Astrocyte of the spinal cord (primary cell): ENCODE data around the gene RAPGEF2.

Experiments used
- DNase-seq: peaks from one replicate; pipeline ENCODE4 v3.0.0; 2011; ENCODE audit warnings: low read depth, low spot score
- H3K4me3 ChIP-seq: 2 replicates; pipeline ENCODE4 v1.5.1; 2011; ENCODE audit warnings: low read depth, mild to moderate bottlenecking, low read length, moderate library complexity
- in situ Hi-C: cut with HindIII; loops from 2 replicates; pipeline ENCODE4 v1.10.0; 2017; ENCODE audit warnings: low sequenced_read_pairs
- TF ChIP-seq, protein P1 (sequence below): IDR thresholded peaks from 2 replicates; pipeline ENCODE4 v1.5.1; 2012; ENCODE audit warnings: low read depth, mild to moderate bottlenecking, low read length, inconsistent platforms

The RAPGEF2 gene

GRCh38 chr4:159278399-159278798, 175.5 kb downstream of the RAPGEF2 start:
- TF ChIP-seq, protein P1, sequence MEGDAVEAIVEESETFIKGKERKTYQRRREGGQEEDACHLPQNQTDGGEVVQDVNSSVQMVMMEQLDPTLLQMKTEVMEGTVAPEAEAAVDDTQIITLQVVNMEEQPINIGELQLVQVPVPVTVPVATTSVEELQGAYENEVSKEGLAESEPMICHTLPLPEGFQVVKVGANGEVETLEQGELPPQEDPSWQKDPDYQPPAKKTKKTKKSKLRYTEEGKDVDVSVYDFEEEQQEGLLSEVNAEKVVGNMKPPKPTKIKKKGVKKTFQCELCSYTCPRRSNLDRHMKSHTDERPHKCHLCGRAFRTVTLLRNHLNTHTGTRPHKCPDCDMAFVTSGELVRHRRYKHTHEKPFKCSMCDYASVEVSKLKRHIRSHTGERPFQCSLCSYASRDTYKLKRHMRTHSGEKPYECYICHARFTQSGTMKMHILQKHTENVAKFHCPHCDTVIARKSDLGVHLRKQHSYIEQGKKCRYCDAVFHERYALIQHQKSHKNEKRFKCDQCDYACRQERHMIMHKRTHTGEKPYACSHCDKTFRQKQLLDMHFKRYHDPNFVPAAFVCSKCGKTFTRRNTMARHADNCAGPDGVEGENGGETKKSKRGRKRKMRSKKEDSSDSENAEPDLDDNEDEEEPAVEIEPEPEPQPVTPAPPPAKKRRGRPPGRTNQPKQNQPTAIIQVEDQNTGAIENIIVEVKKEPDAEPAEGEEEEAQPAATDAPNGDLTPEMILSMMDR, result no peak

DNA sequence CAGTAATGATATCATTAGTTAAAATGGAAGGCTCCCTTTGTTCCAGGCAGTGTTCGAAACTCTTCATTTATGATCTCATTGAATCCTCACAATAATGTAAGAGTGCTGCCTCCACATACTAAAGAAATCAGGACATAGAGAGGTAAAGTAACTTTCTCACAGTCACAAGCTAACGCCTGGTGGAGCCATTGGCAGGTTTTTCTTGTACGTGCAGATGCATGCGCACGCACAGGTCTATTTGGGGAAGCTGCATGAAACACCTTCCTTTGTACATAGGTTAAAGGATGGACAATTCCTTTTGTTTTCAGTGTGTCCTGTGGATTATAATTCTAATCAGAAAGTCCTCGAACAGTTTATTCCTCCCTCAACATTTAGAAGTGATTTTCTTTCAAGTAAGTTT, 176.2 kb downstream of the RAPGEF2 start:
- in situ Hi-C loops, result no loop called here
- TF ChIP-seq, protein P1, result no peak

More at GRCh38 chr4:159278399-159278798, 175.5 kb downstream of the RAPGEF2 start:
- no peak overlapping the region for H3K4me3 ChIP-seq
- in situ Hi-C loops, result no loop called here
- DNase-seq, result no peak

DNA sequence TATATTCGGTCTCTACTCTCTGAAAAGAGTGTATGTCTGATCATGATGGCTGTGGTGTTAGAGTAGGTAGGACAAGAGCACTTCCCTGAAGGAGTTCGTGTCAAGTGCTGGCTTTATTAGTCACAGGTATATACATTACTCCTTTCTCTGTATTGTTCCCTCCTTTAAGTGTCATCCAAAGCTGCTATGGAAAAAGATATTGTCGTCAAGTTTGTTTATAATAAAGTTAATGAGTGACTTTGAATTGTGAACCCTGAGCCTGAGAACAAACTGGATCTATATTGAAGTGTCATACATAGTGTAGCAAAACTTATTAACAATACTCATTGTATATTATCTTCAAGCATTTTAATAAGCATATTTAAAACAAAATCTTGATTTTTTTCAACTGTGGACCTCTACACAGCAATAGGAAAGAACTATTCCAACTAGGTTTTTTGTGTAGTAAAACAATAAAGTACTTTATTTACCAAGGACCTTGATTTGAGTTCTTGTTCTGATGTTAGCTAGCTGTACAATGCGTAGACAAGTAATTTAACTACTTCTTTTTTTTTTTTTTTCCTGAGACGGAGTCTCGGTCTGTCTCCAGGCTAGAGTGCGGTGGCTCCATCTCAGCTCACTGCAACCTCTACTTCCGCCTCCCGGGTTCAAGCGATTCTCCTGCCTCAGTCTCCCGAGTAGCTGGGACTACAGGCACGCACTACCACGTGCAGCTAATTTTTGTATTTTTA, 177.7 kb downstream of the RAPGEF2 start:
- TF ChIP-seq, protein P1, result no peak
- in situ Hi-C loops, result no loop called here
- no peak overlapping the region for H3K4me3 ChIP-seq
- no peak for DNase-seq

More for the DNA sequence above, 176.2 kb downstream of the RAPGEF2 start:
- no peak for DNase-seq
- no peak overlapping the region for H3K4me3 ChIP-seq

- no peak for DNase-seq
- H3K4me3 ChIP-seq, result no peak overlapping the region
- TF ChIP-seq, protein P1, result no peak
- in situ Hi-C loops, result no loop called here
These were observed 178.9 kb downstream of the RAPGEF2 start for GRCh38 chr4:159281771-159282170.

- in situ Hi-C loops, result no loop called here
- TF ChIP-seq, protein P1, result no peak
- no peak for DNase-seq
- H3K4me3 ChIP-seq, result no peak overlapping the region
These were observed 179.4 kb downstream of the RAPGEF2 start for GRCh38 chr4:159282329-159282728.

GRCh38 chr4:159282944-159283343, 180.1 kb downstream of the RAPGEF2 start:
- H3K4me3 ChIP-seq, result no peak overlapping the region
- DNase-seq, result no peak
- in situ Hi-C loops, result no loop called here
- TF ChIP-seq, protein P1, result no peak
